HTR-8/SVneo (cell line): ENCODE data around the gene TPST1.
A peak's percentile ranks its signal among the peaks of the same experiment; 100 is the strongest.

Experiments used
- DNase-seq: peaks from one replicate; pipeline ENCODE4 v3.0.0; 2011; ENCODE audit warnings: low spot score, mixed read lengths; ENCODE audit not compliant: insufficient read length
- FAIRE-seq: peaks from 2 replicates; lab custom pipeline; 2011; peaks lifted over from hg19 to GRCh38; lab: Jason Lieb, UNC

The TPST1 gene

GRCh38 chr7:66236713-66237303, 31.7 kb downstream of the TPST1 start:
- no peak for DNase-seq
- FAIRE-seq: no peak

- FAIRE-seq: no peak
Measured at GRCh38 chr7:66237906-66238772, 33.0 kb downstream of the TPST1 start.

GRCh38 chr7:66238773-66239466, 33.8 kb downstream of the TPST1 start:
- DNase-seq (no peak), FAIRE-seq (no peak)

More at GRCh38 chr7:66237906-66238772, 33.0 kb downstream of the TPST1 start:
- DNase-seq: no peak

- DNase-seq (no peak), FAIRE-seq (no peak)
Measured at GRCh38 chr7:66239467-66239856, 34.3 kb downstream of the TPST1 start.

- no peak for DNase-seq
- FAIRE-seq: no peak
Measured at GRCh38 chr7:66245008-66245407, 39.9 kb downstream of the TPST1 start.

GRCh38 chr7:66246554-66247171, 41.5 kb downstream of the TPST1 start:
- FAIRE-seq (no peak), DNase-seq (no peak)

GRCh38 chr7:66247380-66248078, 42.4 kb downstream of the TPST1 start:
- FAIRE-seq: no peak

GRCh38 chr7:66250711-66251110, 45.6 kb downstream of the TPST1 start:
- DNase-seq: peak; percentile 24
- FAIRE-seq: no peak

More at GRCh38 chr7:66247380-66248078, 42.4 kb downstream of the TPST1 start:
- DNase-seq: no peak

- DNase-seq (no peak), FAIRE-seq (no peak)
Measured at GRCh38 chr7:66255534-66256100, 50.5 kb downstream of the TPST1 start.

- FAIRE-seq: no peak
- DNase-seq: no peak
Measured at GRCh38 chr7:66256281-66256680, 51.1 kb downstream of the TPST1 start.

GRCh38 chr7:66257481-66257880, 52.3 kb downstream of the TPST1 start:
- DNase-seq (no peak), FAIRE-seq (no peak)

- FAIRE-seq (no peak), DNase-seq (no peak)
Measured at GRCh38 chr7:66258409-66258808, 53.3 kb downstream of the TPST1 start.

GRCh38 chr7:66261941-66262340, 56.8 kb downstream of the TPST1 start:
- DNase-seq (no peak), FAIRE-seq (no peak)

GRCh38 chr7:66263936-66264335, 58.8 kb downstream of the TPST1 start:
- no peak for FAIRE-seq
- DNase-seq: no peak

- FAIRE-seq (no peak), DNase-seq (no peak)
Measured at GRCh38 chr7:66265566-66265965, 60.4 kb downstream of the TPST1 start.

GRCh38 chr7:66267249-66267648, 62.1 kb downstream of the TPST1 start:
- no peak for FAIRE-seq
- no peak for DNase-seq

- FAIRE-seq (no peak), DNase-seq (no peak)
Measured at GRCh38 chr7:66269978-66270377, 64.8 kb downstream of the TPST1 start.

GRCh38 chr7:66272321-66272720, 67.2 kb downstream of the TPST1 start:
- DNase-seq: no peak
- FAIRE-seq: no peak

- FAIRE-seq (no peak), DNase-seq (no peak)
Measured at GRCh38 chr7:66276363-66276762, 71.2 kb downstream of the TPST1 start.

GRCh38 chr7:66277492-66277891, 72.4 kb downstream of the TPST1 start:
- no peak for FAIRE-seq

More at GRCh38 chr7:66277492-66277891, 72.4 kb downstream of the TPST1 start:
- no peak for DNase-seq
